Inferior parietal cortex (tissue), 1 donor: Measurements from ENCODE around the gene SMYD3.

Experiments used
- DNase-seq: peaks from one replicate; pipeline ENCODE4 v3.0.0-alpha.2; 2016; ENCODE audit errors: extremely low spot score

Gene SMYD3

DNA sequence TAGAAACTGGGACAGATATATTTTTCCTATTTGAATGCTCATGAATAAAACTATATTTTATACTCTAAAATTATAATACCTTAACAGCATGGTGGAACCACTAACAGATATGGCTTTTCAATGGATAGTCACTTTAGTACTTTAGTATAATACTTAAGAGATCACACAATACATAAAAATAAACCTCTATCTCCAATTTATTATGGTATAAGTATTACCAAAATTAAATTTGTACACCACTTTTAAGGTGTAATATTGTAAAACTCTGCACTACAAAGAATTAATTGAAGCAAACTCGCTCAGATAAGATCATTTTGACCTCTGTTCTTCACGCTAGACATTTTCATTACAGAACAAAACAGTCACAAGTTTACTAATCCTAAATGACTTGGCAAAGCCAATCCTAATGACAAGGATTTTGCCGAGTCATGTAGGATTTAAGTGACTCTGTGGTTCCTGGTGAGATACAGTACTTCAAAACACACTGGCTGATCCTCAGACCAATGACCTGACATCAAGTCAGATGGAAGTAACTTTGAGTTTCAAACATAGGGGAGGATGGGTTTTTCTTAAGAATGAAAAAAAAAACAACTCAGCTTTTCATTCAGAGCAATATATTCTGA is 200.6 kb downstream of the SMYD3 start:
- no peak for DNase-seq

DNA sequence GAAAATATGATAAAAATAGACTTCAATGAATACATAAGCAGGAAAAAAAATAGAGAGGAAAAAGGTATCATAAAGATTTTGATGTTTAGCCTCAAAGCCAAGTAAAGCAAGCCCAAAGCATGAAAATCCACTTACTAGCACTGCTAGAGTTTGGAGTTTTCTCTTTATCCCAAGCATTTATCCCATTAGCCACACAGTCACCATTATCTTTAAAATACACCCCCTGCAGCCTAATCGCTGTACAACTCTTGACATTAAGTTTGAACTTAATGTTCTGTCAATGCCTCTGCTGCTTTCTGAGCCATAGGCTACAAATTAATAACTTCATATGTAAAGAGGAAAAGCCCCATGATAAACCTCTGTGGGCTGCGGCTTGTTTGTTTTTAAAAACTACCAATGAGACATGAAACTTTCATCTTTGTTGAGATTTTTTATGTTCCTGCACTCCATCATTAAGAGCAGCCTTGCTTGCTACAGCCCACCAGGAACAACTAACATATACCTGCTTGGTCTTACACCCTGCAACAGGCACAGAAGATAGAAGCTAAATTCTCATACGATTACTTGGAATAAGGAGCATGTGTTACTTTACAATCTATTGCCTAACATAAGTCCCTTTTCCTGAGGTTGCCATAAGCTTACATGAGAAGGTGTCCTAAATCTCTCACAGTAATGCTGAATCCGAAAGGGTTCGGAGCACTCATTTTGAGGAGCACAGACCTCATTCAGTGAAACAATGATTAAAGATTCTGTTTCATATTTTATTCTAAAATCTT is 202.4 kb downstream of the SMYD3 start:
- DNase-seq: no peak

DNA sequence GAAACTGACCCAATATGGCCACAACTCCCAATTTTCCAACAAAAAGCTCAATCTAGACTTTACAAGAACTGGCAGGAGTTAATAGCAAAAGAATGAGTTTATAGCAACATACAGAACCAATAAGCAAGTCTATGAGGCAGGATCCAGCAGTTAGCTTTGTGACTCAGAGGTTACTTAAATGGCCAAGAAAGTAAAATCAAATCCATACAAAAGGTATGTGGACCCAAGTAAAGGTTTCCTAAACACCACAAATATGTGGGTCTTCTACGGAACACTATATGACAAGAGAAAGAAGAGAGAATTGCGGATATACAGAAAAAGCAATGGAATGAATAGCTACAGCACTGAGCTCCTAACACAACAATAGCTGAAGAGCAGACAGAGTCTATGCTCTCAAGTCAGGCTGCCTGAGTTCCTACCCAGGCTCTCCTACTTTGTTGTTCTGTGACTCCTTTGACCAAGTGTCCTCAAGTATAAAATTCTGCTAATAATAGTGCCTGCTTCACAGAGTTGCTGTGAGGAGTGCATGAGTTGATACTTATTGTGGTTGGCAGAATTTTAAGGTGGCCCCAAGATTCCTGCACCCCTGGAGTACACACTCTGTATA is 204.3 kb downstream of the SMYD3 start:
- DNase-seq: no peak

DNA sequence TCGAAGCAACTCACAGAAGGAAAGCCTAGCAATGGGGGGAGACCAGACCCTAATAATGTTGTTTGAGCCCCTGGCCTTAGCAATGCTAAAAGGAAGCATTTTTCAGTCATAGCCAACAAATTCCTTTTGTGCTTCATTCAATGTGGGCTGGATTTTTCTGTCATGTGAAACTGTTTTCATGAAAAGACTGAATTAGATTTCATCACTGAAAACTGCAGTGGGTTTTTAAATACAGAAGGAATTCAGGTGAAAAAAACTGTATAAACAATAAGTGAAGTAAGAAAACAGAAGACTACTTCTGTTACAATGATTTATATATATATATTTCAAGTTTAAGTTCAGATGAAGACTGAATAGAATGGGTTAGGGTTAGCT is 204.8 kb downstream of the SMYD3 start:
- no peak for DNase-seq

DNA sequence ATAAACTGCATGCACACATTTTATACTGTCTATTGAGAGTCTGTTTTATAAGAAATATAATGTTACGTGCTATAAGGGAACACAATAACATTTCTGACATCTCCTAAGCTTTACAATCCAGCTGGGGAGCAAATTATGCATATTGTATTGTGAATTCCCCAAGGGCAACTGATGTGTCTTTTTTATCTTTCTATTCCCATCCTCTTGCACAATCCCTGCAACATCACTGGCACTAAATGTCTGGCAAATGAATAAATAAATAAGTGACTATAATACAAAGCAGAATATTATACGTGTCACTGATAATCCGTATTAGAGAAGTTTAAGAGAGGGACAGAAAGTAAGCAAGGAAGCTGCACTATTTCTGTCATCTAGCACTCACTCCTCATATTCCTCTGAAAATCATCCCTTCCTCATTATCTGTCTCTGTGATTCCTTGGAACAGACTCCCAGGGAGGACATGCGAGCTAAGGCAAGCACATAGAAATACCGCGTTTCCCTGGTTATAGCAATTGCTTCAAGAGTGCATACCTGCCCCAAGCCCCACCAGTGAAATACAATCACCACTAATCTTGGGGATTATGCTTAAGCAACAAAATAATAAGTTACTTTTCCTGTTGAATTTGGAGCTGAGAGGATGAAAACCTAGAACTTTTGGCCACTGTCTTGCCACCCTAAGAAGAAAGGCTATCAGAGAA is 205.4 kb downstream of the SMYD3 start:
- DNase-seq: no peak

DNA sequence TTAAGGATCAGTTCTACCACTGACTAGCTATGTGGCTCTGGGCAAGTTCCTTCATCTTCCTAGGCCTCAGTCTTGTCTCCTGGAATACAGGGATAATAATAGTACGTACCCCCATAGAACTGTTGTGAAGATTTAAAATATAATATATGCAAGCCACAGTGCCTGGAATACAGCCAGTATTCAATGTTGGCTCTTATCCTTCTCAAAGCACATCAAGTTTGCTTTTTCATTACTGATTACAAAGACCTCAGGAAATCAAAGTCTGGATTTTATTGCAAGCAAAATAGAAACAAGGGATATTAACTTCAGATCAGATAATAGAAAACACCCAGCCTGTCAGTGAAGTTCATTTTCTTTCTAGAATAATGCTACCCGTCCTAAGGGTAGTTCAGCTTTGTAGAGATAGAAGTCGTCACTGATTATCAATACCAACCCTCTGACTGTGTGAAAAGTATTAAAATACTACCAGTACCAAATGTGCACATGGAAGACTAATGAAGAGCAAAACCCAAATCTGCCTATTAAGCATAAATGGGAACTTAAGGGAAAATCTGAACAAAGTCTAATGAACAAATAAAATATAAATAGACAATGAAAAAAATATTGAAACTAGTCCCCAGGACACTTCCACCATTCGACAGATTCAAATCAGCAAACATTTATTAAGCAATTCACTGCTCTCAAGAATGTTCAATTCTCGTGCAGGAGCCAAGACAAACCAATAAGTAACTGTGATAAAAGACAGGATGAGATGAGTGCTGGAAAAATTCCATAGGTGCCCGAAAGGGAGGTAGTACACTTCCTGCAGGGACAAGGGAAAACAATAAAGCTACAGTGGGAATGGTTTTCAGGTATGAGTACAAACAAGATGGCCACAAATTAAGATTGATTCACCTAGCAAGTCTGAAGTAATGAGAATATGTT is 206.2 kb downstream of the SMYD3 start:
- DNase-seq: no peak

DNA sequence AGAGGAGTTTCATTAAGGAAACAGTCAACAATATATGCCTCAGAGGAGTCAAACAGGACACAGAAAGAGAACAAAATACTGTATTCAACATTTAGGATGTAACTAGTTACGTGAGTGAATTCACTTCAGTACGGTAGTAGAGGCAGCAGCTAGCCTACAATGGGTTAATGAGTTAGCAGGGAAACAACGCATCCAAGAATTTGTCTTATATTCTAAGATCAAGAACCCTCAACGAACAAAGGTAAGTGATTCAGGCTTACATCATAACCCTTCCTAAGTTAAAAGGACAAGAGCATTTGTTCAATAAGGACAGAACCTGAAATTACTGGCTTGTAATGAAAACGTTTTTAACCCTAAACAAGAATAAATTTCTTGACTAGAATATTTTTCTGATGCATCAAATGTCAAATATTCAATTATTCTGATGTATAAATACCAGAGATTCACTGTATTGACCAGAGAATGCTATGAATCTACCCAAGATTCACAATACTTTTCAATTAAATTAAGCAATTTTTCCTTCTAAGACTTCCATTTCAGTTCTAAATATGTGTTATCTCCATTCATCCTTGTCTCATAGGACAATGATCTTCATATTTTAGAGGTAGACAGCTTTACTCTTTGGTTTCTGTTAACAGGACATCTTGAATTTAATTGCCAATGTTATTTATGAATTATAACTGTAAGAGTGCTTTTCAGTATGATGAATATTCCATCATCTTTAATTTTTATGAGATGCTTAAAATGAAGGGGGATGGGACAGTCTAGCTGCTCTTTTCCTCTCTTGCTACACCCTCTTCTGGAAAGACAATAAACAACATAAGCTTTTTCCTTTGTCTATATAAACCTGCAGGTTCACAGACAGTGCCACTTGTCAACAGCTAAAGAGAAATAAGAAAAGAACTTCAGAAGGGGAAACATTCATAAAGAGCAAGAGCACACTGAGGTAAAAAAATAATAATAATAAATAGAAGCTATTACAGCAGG is 209.5 kb downstream of the SMYD3 start:
- DNase-seq: no peak

DNA sequence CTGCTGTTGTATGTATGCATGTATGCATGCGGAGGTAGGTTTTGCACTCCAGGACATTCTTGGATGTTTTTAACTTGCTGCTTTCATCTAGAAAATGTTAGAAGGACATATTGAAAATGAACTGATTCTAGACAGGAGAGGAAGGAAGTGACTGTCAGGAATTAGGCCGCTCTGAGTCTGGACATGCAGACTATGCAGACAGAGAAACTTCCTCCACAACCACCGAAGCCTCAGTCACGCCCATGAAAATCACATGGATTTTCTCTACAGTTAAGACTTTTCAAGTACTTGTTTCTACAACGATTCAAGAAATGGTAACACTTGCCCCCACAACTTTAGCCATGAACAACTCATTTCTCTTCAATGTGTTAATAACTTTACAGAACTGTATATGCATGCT is 211.1 kb downstream of the SMYD3 start:
- no peak for DNase-seq

DNA sequence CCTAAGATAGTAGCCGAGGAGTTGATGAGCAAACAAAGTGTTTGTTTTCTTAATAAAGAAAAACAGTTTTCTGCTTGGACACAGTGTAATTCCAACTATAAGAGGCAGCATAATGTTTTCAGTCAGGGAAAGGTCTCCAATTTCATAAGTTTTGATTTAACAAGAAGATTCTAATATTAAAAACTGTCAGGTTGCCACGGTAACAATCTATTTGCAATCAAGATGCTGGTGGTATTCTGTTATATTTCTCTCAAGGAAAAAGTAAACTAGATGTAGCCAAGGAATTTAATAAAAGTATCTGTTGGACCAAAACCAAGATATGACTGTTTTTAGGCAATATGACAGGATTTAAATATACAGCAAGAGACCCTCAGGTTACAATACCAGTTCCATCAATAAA is 211.7 kb downstream of the SMYD3 start:
- no peak for DNase-seq

DNA sequence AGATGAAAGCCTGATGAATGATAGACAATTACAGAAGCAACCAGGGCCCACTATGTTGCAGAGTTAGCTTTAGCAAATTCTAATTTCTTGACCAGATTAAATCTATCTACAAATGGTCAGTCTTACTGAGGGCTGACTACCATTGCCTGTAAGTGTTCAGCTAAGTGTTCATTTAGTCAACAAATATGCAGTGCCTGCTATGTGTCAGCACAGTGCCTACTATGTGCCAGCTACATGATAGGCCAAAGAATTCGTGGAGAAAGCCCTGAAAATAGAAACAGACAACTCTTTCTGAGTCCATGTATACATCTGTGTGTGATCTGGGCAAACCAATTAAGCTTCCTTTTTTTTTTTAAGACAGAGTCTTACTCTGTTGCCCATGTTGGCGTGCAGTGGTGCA is 212.8 kb downstream of the SMYD3 start:
- no peak for DNase-seq

DNA sequence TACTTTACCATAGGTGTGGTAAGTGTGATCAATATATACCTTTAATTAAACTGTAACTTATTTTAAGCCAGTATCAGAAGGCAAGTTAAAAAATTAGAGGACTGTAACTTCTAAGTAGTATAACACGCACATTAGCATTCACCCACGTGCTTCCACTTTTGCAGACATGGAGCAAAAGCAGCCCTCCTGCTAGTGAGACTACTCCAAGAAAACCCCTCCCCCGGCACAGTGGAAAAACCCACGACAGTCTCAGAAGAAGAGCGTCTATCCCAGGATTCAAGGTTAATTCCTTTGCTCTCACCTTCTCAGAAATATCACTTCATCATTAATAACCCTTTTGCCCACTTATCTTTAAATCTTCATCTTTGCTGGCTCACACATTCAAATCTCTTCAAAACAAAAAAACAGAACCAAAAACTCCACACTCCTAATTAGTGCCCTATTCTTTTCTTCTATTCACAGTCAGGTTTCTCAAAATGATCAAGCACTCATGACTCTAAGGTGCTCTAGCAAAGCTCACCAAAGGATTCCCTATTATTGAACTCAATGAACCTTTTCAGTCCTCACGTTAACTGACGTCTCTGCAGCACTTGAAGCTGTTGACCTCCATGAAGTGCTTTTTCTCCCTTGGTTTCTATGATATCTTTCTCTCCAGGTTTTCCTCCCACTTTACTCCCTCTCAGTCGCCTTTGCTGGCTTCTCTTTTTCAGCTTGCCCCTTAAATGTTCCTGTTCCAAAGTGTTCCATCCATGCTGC is 213.5 kb downstream of the SMYD3 start:
- no peak for DNase-seq

DNA sequence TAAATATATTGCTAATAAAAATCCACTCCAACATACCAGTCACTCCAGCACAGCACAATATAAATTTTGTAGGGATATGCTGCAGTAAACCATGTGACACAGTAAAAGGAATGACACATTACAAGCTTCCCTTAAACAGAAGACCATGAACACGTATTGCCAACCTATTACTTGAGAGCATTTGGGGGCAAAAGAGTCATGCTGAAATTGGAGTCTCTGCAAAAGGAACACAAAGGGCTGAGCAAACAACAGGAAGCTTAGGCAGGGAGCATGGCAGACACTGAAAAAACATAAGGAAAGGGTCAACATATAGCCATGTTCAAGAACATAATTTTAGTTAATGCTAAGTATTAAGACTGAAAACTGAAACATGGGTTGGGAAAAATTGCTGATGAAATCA is 214.5 kb downstream of the SMYD3 start:
- DNase-seq: no peak

DNA sequence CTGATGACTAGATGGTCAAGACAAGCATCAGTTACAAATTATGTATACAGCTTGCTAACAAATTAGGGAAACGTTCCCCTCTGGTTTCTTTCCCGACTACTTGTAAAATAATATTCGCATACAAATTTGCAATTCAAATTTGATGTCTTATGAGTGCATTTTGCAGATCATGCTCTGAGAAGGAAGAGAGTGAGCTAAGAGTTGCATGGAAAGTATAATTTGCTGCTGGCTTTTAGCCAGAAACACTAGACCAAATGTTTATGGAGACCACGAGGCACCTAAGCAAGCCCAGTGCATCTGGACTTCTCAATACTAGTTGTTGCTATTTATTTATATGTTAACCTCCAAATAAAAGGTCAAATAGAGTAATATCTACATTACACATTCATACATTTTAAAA is 216.0 kb downstream of the SMYD3 start:
- no peak for DNase-seq

DNA sequence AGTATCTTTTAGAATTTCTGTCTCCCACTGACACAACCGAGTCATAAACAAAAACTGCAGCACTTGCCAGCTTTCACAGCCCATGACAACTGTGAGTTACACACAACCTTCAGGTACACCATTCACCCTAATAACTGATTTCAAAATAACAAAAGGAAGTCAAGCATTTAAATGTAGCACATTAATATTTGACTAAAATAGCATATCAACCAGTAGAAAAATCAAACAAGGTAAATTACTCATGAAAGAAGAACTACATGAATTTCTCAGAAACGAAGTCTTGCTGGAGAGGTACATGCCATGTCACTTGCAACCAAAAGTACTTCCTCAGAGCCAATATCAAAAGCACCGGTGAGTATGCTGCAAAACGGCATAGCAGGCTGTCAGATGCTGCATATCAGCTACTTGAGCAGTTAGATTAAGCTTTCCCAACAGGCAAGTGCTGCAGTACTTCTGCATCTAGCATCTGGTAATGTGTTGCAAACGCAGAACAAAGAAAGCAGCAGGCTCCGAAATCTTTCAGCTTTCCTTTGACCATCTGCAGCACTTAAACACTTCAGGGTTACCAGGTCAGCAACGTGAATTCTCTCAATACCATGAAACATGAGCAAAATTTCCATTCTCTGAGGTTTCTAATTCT is 223.2 kb downstream of the SMYD3 start:
- no peak for DNase-seq

DNA sequence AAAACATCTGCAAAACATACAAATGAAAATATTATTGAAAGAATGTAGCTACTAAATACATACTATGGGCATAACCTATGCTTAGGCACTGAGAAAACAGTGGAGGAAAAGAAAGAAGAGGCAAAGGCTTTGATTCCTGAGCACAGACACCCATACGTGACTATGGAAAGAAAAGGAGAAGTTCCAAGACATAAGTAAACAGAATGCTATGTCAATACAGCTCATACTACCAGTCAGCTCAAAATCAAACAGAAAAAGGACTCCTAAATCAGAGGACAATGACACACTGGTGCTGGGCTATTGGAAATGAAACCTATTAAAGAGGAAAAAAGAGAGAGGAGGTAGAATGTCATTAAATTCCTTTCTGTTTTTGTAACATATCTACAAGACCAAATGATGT is 225.4 kb downstream of the SMYD3 start:
- no peak for DNase-seq

DNA sequence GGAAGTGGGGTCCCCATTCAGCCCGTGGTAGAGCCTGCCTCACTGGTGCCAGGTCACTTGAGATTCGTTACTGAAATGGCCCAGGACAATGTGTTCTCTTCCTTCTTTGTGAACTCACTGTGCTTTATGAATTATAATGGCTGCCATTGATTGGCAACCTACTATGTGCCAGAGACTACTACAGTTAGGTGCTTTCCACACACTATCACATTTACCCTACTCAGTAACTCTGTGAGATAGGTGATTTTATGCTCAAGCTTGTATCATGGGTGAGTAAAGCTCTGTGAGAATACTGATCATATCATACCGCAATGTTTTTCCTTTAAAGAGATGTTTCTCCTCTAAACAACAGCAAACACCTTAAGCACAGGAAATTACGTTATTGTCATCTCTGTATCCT is 225.9 kb downstream of the SMYD3 start:
- no peak for DNase-seq

DNA sequence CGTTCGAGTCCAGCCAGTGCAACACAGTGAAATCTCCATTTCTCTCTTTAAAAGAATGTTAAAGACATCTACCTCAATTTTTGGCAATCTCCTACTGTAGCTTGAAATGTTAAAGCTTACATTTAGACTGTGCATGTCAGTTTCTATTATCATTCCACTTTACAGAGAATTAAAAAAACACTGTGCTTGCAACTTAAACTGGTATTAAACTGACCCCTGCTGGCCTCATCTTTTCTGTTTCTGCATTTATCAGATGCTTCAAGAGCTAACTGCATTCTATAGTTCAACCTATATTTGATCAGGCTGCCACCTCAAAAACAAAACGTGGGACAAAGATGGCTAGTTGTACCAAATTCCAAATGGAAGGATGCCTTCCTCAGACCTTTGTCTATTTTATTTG is 226.5 kb downstream of the SMYD3 start:
- DNase-seq: no peak

DNA sequence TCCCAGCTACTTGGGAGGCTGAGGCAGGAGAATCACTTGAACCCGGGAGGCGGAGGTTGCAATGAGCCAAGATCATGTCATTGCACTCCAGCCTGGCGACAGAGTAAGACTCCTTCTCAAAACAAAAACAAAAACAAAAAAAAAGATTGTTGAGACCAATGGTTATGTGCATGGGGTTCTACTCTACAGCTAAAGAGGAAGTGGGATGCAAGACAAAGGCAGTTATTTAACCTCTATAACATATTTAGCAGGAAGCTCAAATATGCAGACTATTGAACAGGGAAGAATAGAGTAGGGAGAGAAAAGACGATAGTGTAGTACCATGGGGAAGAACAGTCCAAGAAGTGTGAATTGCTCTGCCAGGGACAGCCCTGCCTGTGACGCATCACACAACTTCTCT is 227.7 kb downstream of the SMYD3 start:
- DNase-seq: no peak

DNA sequence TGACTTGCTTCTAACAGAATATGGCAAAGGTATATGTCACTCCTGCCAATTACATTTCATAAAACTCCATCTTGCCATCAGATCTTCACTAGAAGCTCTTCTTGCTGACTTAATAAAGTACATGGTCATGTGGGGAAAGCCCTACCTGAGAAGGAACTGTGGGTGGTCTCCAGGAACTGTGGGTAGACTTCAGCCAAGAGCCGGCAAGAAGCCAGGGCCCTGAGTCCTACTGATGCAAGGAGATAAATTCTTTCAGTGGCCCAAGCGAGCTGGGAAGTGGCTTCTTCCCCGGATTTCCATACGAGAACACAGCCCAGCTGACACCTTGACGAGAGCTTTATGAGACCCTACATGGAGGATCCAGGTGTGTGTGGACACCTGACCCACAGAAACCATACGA is 228.7 kb downstream of the SMYD3 start:
- DNase-seq: no peak
